GM12872 (cell line): ENCODE measurements around the gene SSTR1.

Experiments
- TF ChIP-seq, protein P1 (sequence below): IDR thresholded peaks from 3 replicates; pipeline ENCODE4 v1.5.1; 2011; ENCODE audit warnings: low read depth, mild to moderate bottlenecking, low read length, moderate library complexity; ENCODE audit not compliant: insufficient read depth

SSTR1 gene

DNA sequence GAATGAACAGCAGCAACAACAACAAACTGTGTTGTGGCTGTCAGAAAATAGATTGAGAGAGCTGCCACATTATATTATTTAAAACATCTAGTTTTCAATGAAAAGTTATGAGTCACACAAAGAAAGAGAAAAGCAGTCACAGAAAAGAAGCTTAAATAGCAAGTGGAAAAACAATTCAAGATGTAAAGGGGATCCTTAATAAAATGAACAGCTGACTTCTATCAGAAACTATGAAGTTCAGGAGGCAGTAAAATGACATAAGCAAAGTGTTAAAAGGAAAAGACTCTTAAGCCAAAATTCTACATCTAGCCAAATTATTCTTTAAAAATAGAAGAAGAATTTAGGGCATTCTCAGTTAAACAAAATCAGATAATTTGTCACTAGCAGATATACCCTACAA is 42.6 kb downstream of the SSTR1 start:
- TF ChIP-seq, protein P1, sequence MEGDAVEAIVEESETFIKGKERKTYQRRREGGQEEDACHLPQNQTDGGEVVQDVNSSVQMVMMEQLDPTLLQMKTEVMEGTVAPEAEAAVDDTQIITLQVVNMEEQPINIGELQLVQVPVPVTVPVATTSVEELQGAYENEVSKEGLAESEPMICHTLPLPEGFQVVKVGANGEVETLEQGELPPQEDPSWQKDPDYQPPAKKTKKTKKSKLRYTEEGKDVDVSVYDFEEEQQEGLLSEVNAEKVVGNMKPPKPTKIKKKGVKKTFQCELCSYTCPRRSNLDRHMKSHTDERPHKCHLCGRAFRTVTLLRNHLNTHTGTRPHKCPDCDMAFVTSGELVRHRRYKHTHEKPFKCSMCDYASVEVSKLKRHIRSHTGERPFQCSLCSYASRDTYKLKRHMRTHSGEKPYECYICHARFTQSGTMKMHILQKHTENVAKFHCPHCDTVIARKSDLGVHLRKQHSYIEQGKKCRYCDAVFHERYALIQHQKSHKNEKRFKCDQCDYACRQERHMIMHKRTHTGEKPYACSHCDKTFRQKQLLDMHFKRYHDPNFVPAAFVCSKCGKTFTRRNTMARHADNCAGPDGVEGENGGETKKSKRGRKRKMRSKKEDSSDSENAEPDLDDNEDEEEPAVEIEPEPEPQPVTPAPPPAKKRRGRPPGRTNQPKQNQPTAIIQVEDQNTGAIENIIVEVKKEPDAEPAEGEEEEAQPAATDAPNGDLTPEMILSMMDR, result no peak

DNA sequence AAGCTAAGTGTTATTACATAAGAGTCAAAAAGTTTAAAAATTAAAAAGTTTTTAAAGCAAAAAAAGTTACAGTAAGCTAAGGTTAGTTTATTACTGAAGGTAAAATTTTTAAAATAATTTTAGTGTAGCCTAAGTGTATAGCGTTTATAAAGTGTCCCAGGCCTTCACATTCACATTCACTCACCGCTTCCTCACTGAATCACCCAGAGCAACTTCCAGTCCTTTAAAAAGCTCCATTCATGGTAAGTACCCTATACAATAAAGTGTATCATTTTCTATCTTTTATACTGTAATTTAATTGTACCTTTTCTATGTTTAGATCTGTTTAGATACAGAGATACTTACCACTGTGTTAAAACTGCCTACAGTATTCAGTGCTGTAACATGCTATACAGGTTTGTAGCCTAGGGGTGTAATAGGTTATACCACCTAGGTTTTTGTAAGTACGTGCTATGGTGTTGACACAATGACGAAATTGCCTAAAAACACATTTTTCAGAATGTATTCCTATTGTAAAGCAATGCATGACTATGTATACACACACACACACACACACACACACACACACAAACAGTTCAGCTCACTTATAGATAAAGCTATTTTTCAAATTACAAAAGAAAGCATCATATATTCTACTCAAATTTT is 44.5 kb downstream of the SSTR1 start:
- TF ChIP-seq, protein P1, result no peak

DNA sequence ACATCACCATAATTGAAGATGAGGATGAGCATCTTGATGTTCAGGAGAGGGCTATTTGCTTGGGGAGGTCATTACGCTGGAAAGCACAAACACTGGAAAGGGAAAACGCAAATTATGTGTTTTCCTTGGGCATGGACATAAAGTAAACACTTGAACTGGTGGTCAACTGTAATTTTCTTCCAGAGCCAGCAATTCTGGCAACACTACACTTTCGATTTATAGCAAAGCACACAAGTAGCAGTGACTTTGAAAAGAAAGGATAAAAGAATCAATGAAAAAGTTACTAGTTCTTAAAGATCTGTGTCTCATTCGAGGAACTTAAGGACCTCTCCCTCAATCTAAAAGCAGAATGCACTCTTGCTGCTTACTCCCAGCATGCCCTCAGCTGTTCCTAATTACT is 46.0 kb downstream of the SSTR1 start:
- TF ChIP-seq, protein P1, result no peak

DNA sequence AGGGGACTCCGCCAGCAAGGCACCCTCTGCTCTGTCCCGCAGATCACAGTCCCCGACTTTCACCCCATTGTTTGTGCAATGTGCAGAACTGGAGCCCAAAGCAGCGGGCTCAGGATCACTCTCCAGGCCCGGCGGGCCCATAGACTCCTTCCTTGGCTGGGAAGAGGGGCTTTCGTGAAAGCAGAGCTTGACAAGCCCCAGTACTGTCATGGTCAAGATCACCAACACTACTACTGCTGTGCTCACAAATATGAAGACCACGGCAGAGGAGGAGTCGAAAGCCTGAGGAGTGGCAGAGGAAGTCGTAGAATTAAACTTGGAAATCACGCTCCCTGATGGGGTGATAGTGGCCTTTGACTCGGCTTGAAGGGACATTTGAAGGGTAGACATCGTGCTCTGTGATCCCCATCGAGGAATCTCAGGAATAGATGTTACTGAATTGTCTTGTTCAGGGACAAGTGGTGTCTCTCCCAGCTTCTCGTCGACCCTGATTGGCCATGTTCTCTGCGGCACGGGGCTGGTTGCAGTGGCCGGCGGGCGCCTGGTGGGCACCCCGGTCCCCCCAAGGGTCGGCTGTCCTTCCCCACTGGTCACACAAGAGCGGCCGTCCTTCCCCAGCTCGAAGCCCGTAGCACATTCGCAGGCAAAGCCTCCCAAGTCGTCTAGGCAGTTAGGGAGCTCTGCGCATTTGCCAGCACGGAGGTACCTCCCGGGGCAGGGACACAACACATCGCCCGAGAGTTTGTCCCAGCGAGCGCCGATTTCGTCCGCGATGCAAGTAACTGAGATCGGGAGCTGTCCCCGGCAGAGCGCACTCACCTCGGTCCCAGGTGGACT is 47.1 kb downstream of the SSTR1 start:
- TF ChIP-seq, protein P1, result no peak

DNA sequence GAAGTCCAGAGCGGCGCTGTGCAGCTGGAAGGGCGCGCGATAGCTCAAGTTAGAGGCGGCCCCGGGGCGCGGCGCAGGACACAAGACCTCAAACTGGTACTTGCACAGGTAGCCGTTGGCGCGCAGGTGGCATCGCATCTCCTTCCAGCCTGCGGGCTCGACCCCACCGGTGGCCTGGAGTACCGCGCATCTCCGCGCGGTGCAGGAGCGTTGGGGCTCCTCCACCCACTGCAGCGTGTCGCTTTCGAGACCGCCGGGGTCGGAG is 47.6 kb downstream of the SSTR1 start:
- TF ChIP-seq, protein P1, result no peak

DNA sequence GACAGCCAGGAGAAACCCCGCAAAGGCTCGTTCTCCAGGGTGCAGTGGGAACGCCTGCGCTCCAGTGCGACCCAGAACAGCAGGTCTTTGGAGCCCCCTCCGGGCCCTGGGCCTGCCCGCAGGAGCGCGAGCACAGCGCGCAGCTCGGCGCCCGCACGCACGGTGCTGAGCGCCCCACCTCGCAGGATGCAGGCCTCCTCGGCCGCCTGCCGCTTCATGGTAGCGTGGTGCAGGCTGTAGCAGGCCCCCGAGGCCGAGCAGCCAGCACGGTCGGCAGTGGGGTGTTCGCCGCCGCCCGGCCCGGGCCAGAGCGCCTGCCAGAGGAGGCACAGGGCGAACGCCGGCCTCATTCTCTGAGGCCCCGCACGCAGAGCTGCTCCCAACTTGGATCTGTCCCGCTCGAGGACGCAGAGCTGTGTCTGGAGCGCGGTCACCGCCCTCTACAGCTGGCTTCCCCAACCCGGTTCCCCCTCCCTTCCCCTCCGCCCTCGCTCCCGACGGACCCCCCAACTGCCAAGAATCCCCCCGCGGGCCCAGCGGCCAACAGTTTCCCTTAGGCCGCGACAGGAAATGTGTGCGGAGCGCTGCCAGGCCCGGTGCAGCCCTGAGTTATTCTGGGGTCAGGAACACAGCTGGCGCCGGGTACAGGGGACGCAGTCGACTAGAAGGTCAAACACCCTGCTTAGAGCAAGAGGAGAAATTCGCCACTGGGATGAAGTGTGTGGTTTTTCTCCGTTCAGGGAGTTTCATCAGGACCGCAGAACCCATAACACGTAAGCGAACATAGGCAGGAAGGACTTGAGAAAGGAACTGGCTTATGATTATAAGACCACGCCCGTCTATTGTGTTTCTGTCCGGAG is 48.2 kb downstream of the SSTR1 start, which contains the start of gene CLEC14A:
Gene CLEC14A, minus strand, starts transcription at position 421 of the 860 bp plus-strand sequence. Its CDS starts 71 bp downstream, at position 350.
- TF ChIP-seq, protein P1, result no peak

DNA sequence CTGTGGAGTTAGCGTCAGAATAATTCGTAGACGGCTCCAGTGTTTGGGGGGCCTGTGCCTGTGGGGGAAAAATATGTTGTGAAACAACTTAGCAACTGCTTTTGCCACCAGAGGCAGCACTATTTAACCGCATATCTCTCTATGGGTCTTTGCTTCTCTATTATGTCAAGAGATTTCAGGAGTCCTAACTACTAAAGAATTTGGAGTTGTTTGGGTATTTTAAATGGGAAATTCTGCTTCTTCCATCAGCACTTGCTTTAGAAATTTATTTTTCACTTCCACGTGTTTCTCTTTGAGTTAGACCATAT is 48.8 kb downstream of the SSTR1 start:
- TF ChIP-seq, protein P1, result no peak
